ENCODE measurements around the gene NUP42. TPM values are rescaled to one million over a fixed set of nuclear protein-coding genes. Genes with fewer than 3 reads are reported as not detected.

The NUP42 gene
- total and polyA plus RNA-seq, 2 donors (not counting 3 experiments of a cell fraction or from before 2014, with no cell fraction given), result 31.5 to 38.6 TPM

DNA sequence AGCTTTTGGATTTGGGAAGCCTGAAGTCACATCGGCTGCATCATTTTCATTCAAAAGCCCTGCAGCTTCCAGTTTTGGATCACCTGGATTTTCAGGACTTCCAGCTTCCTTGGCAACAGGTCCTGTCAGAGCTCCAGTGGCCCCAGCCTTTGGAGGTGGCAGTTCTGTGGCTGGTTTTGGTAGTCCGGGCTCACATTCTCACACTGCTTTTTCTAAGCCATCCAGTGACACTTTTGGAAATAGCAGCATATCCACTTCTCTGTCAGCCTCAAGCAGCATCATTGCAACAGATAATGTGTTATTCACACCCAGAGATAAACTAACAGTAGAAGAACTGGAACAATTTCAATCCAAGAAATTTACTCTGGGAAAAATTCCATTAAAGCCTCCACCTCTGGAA is 18.5 kb downstream of the NUP42 start:
- ChIA-PET POLR2A (no interaction called here), CTCF (interaction anchor here (0.7 to 1.0 kb wide), 2 partner anchors 9 to 21 kb away, joined by 3 read pairs; no protein-coding TSS in a partner anchor)
- Histone ChIP-seq H3K27me3 (ENCODE audit: control insufficient read depth in 2 of 2, insufficient read depth in 2 of 2, low read length in 2 of 2) (no peaks in the 10 kb centered on the region), H3K27ac (ENCODE audit: insufficient read depth, low read depth, low read length) (no peak overlapping the region), H3K9me1 (replicated peaks; ENCODE audit: control insufficient read depth, extremely low read depth, insufficient read depth, low read length) (no peaks in the 10 kb centered on the region), H3K79me2 (ENCODE audit: control insufficient read depth, insufficient read depth, low read length) (no peaks in the 10 kb centered on the region), H3K36me3 (ENCODE audit: control insufficient read depth in 2 of 2, extremely low read depth in 1 of 2, insufficient read depth in 2 of 2, low read length in 2 of 2) (peaks cover 7 to 13% of the 10 kb centered on the region in 2 experiments), H4K20me1 (replicated peaks; ENCODE audit: control insufficient read depth, extremely low read depth, insufficient read depth, low read length) (no peaks in the 10 kb centered on the region), H3K4me2 (ENCODE audit: insufficient read depth, low read length) (no peak overlapping the region), H3K4me3 (replicated peaks in 1 of 3; ENCODE audit: insufficient read depth in 1 of 3, low read depth in 1 of 3, low read length in 3 of 3) (no peak overlapping the region), H3K4me1 (ENCODE audit: control insufficient read depth, extremely low read depth, insufficient read depth, low read length) (no peaks in the 10 kb centered on the region), H3K9me3 (replicated peaks; ENCODE audit: control insufficient read depth, insufficient read depth, low read length) (no peaks in the 10 kb centered on the region), H2AFZ (ENCODE audit: low read depth, low read length) (no peak overlapping the region), H3K9ac (replicated peaks; ENCODE audit: extremely low read depth, insufficient read depth, low read length) (no peak overlapping the region)
- intact Hi-C loops (cut with micrococcal nuclease) (no loop called here), dilution Hi-C loops (cut with MboI; ENCODE audit: extremely low pct_ligation_motif_present, low sequenced_read_pairs) (no loop called here)
- DNase-seq (ENCODE audit: low read depth, low spot score) (no peak), FAIRE-seq (no peak)
- TF ChIP-seq FOS (IDR thresholded peaks at IDR 0.05; ENCODE audit: borderline replicate concordance, insufficient read depth, low read length) (no peak), POLR2AphosphoS5 (IDR thresholded peaks at IDR 0.05; ENCODE audit: insufficient read depth, low read depth, low read length) (no peak), EZH2 (IDR thresholded peaks at IDR 0.05; ENCODE audit: borderline replicate concordance, low read depth, low read length, severe bottlenecking) (no peak), GATA2 (IDR thresholded peaks at IDR 0.05; ENCODE audit: insufficient read depth, insufficient read length, low read depth, low read length) (no peak), CTCF (IDR thresholded peaks at IDR 0.05; ENCODE audit: extremely low read depth in 1 of 2, insufficient read depth in 1 of 2, low read depth in 1 of 2, low read length in 2 of 2) (no peak), MAX (IDR thresholded peaks at IDR 0.05; ENCODE audit: insufficient read depth, insufficient read length) (no peak), MYC (IDR thresholded peaks at IDR 0.05; ENCODE audit: low read depth, low read length) (no peak), JUN (IDR thresholded peaks at IDR 0.05; ENCODE audit: borderline replicate concordance, insufficient read depth, insufficient read length, low read depth) (no peak), POLR2A (IDR thresholded peaks at IDR 0.05; ENCODE audit: low read depth, low read length) (no peak)
- BruUV-seq (replicated peaks), result no TSS peak

All from endothelial cell of umbilical vein (primary cell).